22Rv1 (cell line): Measurements from ENCODE around the gene SPAG8.

Experiments used
- CTCF ChIP-seq: fragments of 450-650 bp; IDR thresholded peaks from 2 replicates; pipeline ENCODE4 v1.5.1; 2017; ENCODE audit warnings: mild to moderate bottlenecking
- ZFX ChIP-seq: fragments of 450-650 bp; IDR thresholded peaks from 2 replicates; pipeline ENCODE4 v1.6.1; 2017; ENCODE audit warnings: antibody characterized with exemption, borderline replicate concordance

- TF ChIP-seq CTCF: no peak
- TF ChIP-seq ZFX: no peak
Observed at GRCh38 chr9:35836595-35836994, 24.5 kb upstream of the SPAG8 start.
